Measurements from ENCODE around the gene CCDC201. TPM values are rescaled to one million over a fixed set of nuclear protein-coding genes. Genes with fewer than 3 reads are reported as not detected.

Gene CCDC201
- total and polyA plus RNA-seq, 2 of the 4 experiments (the other 2 are of a cell fraction), result not detected

- Histone ChIP-seq H3K4me1 (ENCODE audit: control insufficient read depth, insufficient read depth, low read length) (peaks cover 5% of the 10 kb centered on the region), H2AK9ac (replicated peaks; ENCODE audit: low read depth, low read length, poor library complexity) (no peak overlapping the region), H3K27me3 (ENCODE audit: control insufficient read depth, insufficient read depth, low read length) (peaks cover 15% of the 10 kb centered on the region), H4K5ac (ENCODE audit: low read depth, low read length) (no peak overlapping the region), H3K27ac (ENCODE audit: insufficient read depth, low read length) (no peak overlapping the region), H3K4me3 (ENCODE audit: insufficient read depth, low read depth, low read length) (no peak overlapping the region), H3K4ac (ENCODE audit: low read depth, low read length) (no peak overlapping the region), H2BK20ac (ENCODE audit: low read depth, low read length) (no peak overlapping the region), H2AK5ac (ENCODE audit: low read depth, low read length) (no peak overlapping the region; the same call in 1 of the 2 replicates), H2BK15ac (ENCODE audit: low read depth, low read length) (no peak overlapping the region), H3K23ac (ENCODE audit: low read depth, low read length) (no peak overlapping the region), H2BK120ac (ENCODE audit: low read depth, low read length) (no peak overlapping the region; the same call in none of the 2 replicates), H3K79me1 (ENCODE audit: low read depth in 1 of 2, low read length in 2 of 2) (no peaks in the 10 kb centered on the region), H3K56ac (ENCODE audit: extremely low read depth, insufficient read depth, low read length) (no peak overlapping the region), H3K36me3 (ENCODE audit: control insufficient read depth, insufficient read depth, low read length) (no peaks in the 10 kb centered on the region), H3K14ac (replicated peaks; ENCODE audit: low read depth, low read length) (no peak overlapping the region), H3K9me1 (ENCODE audit: insufficient read depth, low read length) (peaks cover 16% of the 10 kb centered on the region), H3K18ac (ENCODE audit: low read depth, low read length) (no peak overlapping the region), H3K9ac (ENCODE audit: low read depth, low read length) (no peak overlapping the region), H2BK5ac (ENCODE audit: low read depth, low read length, poor library complexity, severe bottlenecking) (no peak overlapping the region), H2AFZ (replicated peaks; ENCODE audit: low read length, poor library complexity) (no peak overlapping the region), H3K4me2 (ENCODE audit: low read depth, low read length) (no peak overlapping the region), H3K9me3 (ENCODE audit: control insufficient read depth, insufficient read depth, low read length) (no peaks in the 10 kb centered on the region), H4K91ac (ENCODE audit: insufficient read depth, low read depth, low read length) (no peak overlapping the region), H4K8ac (ENCODE audit: low read depth in 2 of 2, low read length in 2 of 2) (no peak overlapping the region), H4K20me1 (ENCODE audit: insufficient read depth, low read length) (no peaks in the 10 kb centered on the region)
- in situ Hi-C loops (cut with MboI; ENCODE audit: low sequenced_read_pairs) (no loop called here), dilution Hi-C loops (cut with HindIII; ENCODE audit: low sequenced_read_pairs, unreplicated experiment) (no loop called here), intact Hi-C loops (cut with micrococcal nuclease) (no loop called here)
- ChIA-PET CTCF (interaction anchor here (1.0 kb wide), 1 partner anchor 34 kb away, joined by 3 read pairs; no protein-coding TSS in a partner anchor), POLR2A (ENCODE audit: unreplicated experiment) (no interaction called here)
- TF ChIP-seq RAD21 (IDR thresholded peaks at IDR 0.05; ENCODE audit: low read length) (no peak), CTCF (conservative IDR thresholded peaks at IDR 0.05; ENCODE audit: low read depth, low read length) (no peak), MXI1 (IDR thresholded peaks at IDR 0.05; ENCODE audit: borderline replicate concordance, low read depth, low read length) (no peak), CEBPB (IDR thresholded peaks at IDR 0.05; ENCODE audit: low read depth, low read length) (no peak), MAFK (IDR thresholded peaks at IDR 0.05; ENCODE audit: low read depth, low read length) (no peak), RCOR1 (IDR thresholded peaks at IDR 0.05; ENCODE audit: insufficient replicate concordance, low read length) (no peak), BHLHE40 (IDR thresholded peaks at IDR 0.05; ENCODE audit: low read depth, low read length) (no peak), POLR2A (IDR thresholded peaks at IDR 0.05; ENCODE audit: low read depth, low read length) (no peak), ELK1 (IDR thresholded peaks at IDR 0.05; ENCODE audit: borderline replicate concordance, low read depth, low read length) (no peak), FOS (IDR thresholded peaks at IDR 0.05; ENCODE audit: low read depth, low read length) (no peak)
- WGBS, 2 experiments (ENCODE audit: extremely low coverage in 2 of 2, insufficient read length in 1 of 2), result 100% methylated on average over 3 of the region's 4 CpGs; no CpG with 5 or more reads in 1 of the 2 experiments
- ATAC-seq (ENCODE audit: low read depth) (no peak), DNase-seq (no peak)
- no TSS peak for BruUV-seq (replicated peaks)
Measured at GRCh38 chr7:45884136-45884535, 11.3 kb upstream of the CCDC201 start.

All from IMR-90 (cell line).